HEK293 (cell line): ENCODE results near the gene KLF12.

ENCODE experiments used
- EGR2 ChIP-seq: fragments of 450-650 bp; formaldehyde crosslinking; IDR thresholded peaks from 2 replicates; pipeline ENCODE4 v1.5.1; 2016; ENCODE audit warnings: low read depth, missing biosample characterization, missing genetic modification characterization
- HIC1 ChIP-seq: fragments of 450-650 bp; formaldehyde crosslinking; IDR thresholded peaks from 2 replicates; pipeline ENCODE4 v1.5.1; 2016; ENCODE audit warnings: missing biosample characterization, missing genetic modification characterization
- KLF1 ChIP-seq: fragments of 450-650 bp; formaldehyde crosslinking; IDR thresholded peaks from 2 replicates; pipeline ENCODE4 v1.5.1; 2016; ENCODE audit warnings: missing biosample characterization, missing genetic modification characterization
- KLF16 ChIP-seq: fragments of 450-650 bp; formaldehyde crosslinking; IDR thresholded peaks from 2 replicates; pipeline ENCODE4 v1.5.1; 2017; ENCODE audit warnings: missing biosample characterization, missing genetic modification characterization
- KLF8 ChIP-seq: fragments of 450-650 bp; formaldehyde crosslinking; IDR thresholded peaks from 2 replicates; pipeline ENCODE4 v1.5.1; 2016; ENCODE audit warnings: missing biosample characterization, missing genetic modification characterization
- SCRT2 ChIP-seq: fragments of 450-650 bp; formaldehyde crosslinking; IDR thresholded peaks from 2 replicates; pipeline ENCODE4 v1.5.1; 2016; ENCODE audit warnings: missing biosample characterization, missing genetic modification characterization
- SP7 ChIP-seq: fragments of 450-650 bp; formaldehyde crosslinking; IDR thresholded peaks from 2 replicates; pipeline ENCODE4 v1.5.1; 2016; ENCODE audit warnings: missing biosample characterization, missing genetic modification characterization
- TCF7L2 ChIP-seq: IDR thresholded peaks from 2 replicates; pipeline ENCODE4 v1.6.1; 2011; ENCODE audit warnings: low read depth, mild to moderate bottlenecking, inconsistent platforms, low read length, moderate library complexity, borderline replicate concordance
- TRIM28 ChIP-seq: IDR thresholded peaks from 2 replicates; pipeline ENCODE4 v1.6.1; 2011; ENCODE audit warnings: low read length, control low read depth, borderline replicate concordance
- YY1 ChIP-seq: fragments of 450-650 bp; formaldehyde crosslinking; IDR thresholded peaks from 2 replicates; pipeline ENCODE4 v1.5.1; 2018; ENCODE audit warnings: missing biosample characterization, missing genetic modification characterization
- ZBTB1 ChIP-seq: fragments of 450-650 bp; formaldehyde crosslinking; IDR thresholded peaks from 2 replicates; pipeline ENCODE4 v1.5.1; 2016; ENCODE audit warnings: missing biosample characterization, missing genetic modification characterization
- ZBTB17 ChIP-seq: fragments of 450-650 bp; formaldehyde crosslinking; IDR thresholded peaks from 2 replicates; pipeline ENCODE4 v1.5.1; 2016; ENCODE audit warnings: missing biosample characterization, missing genetic modification characterization
- ZFHX2 ChIP-seq: fragments of 450-650 bp; formaldehyde crosslinking; conservative IDR thresholded peaks from 2 replicates; pipeline ENCODE4 v1.5.1; 2016; ENCODE audit warnings: missing biosample characterization, missing genetic modification characterization
- ZFP3 ChIP-seq: fragments of 450-650 bp; formaldehyde crosslinking; IDR thresholded peaks from 2 replicates; pipeline ENCODE4 v1.5.1; 2016; ENCODE audit warnings: low read depth, missing biosample characterization, missing genetic modification characterization
- ZNF132 ChIP-seq: fragments of 450-650 bp; formaldehyde crosslinking; IDR thresholded peaks from 2 replicates; pipeline ENCODE4 v1.5.1; 2017; ENCODE audit warnings: missing biosample characterization, missing genetic modification characterization, borderline replicate concordance
- ZNF2 ChIP-seq: fragments of 450-650 bp; formaldehyde crosslinking; IDR thresholded peaks from 2 replicates; pipeline ENCODE4 v1.5.1; 2016; ENCODE audit warnings: missing biosample characterization, missing genetic modification characterization
- ZNF202 ChIP-seq: fragments of 450-650 bp; formaldehyde crosslinking; IDR thresholded peaks from 2 replicates; pipeline ENCODE4 v1.5.1; 2016; ENCODE audit warnings: missing biosample characterization, missing genetic modification characterization, borderline replicate concordance
- ZNF335 ChIP-seq: fragments of 450-650 bp; formaldehyde crosslinking; conservative IDR thresholded peaks from 2 replicates; pipeline ENCODE4 v1.5.1; 2016; ENCODE audit warnings: missing biosample characterization, missing genetic modification characterization
- ZNF366 ChIP-seq: fragments of 450-650 bp; formaldehyde crosslinking; conservative IDR thresholded peaks from 2 replicates; pipeline ENCODE4 v1.5.1; 2016; ENCODE audit warnings: missing biosample characterization, missing genetic modification characterization
- ZNF501 ChIP-seq: fragments of 450-650 bp; formaldehyde crosslinking; IDR thresholded peaks from 2 replicates; pipeline ENCODE4 v1.5.1; 2016; ENCODE audit warnings: missing biosample characterization, missing genetic modification characterization
- ZNF596 ChIP-seq: fragments of 450-650 bp; IDR thresholded peaks from 2 replicates; pipeline ENCODE4 v1.5.0; 2018; ENCODE audit warnings: missing biosample characterization, mild to moderate bottlenecking, missing genetic modification characterization, moderate library complexity
- ZNF600 ChIP-seq: fragments of 450-650 bp; formaldehyde crosslinking; IDR thresholded peaks from 2 replicates; pipeline ENCODE4 v1.5.1; 2016; ENCODE audit warnings: missing biosample characterization, missing genetic modification characterization
- ZNF629 ChIP-seq: fragments of 450-650 bp; formaldehyde crosslinking; IDR thresholded peaks from 2 replicates; pipeline ENCODE4 v1.5.1; 2017; ENCODE audit warnings: missing biosample characterization, missing genetic modification characterization
- ZNF670 ChIP-seq: fragments of 450-650 bp; formaldehyde crosslinking; IDR thresholded peaks from 2 replicates; pipeline ENCODE4 v1.5.1; 2016; ENCODE audit warnings: missing biosample characterization, missing genetic modification characterization, low read depth
- ZNF830 ChIP-seq: fragments of 450-650 bp; IDR thresholded peaks from 2 replicates; pipeline ENCODE4 v1.5.0; 2018; ENCODE audit warnings: missing biosample characterization, missing genetic modification characterization, low read depth, mild to moderate bottlenecking, moderate library complexity
- ZNF837 ChIP-seq: fragments of 450-650 bp; formaldehyde crosslinking; IDR thresholded peaks from 2 replicates; pipeline ENCODE4 v1.5.1; 2016; ENCODE audit warnings: missing biosample characterization, missing genetic modification characterization
- TF ChIP-seq, protein P1 (sequence below): fragments of 450-650 bp; formaldehyde crosslinking; IDR thresholded peaks from 2 replicates; pipeline ENCODE4 v1.5.1; 2016; ENCODE audit warnings: missing biosample characterization, missing genetic modification characterization
- TF ChIP-seq, protein P2 (sequence below): fragments of 450-650 bp; formaldehyde crosslinking; conservative IDR thresholded peaks from 2 replicates; pipeline ENCODE4 v1.5.1; 2016; ENCODE audit warnings: low read depth, missing biosample characterization, missing genetic modification characterization
- TF ChIP-seq, protein P3 (sequence below): fragments of 450-650 bp; formaldehyde crosslinking; IDR thresholded peaks from 2 replicates; pipeline ENCODE4 v1.5.1; 2016; ENCODE audit warnings: missing biosample characterization, missing genetic modification characterization
- TF ChIP-seq, protein P4 (sequence below): fragments of 450-650 bp; formaldehyde crosslinking; IDR thresholded peaks from 2 replicates; pipeline ENCODE4 v1.5.1; 2017; ENCODE audit warnings: missing biosample characterization, missing genetic modification characterization

KLF12 gene

DNA sequence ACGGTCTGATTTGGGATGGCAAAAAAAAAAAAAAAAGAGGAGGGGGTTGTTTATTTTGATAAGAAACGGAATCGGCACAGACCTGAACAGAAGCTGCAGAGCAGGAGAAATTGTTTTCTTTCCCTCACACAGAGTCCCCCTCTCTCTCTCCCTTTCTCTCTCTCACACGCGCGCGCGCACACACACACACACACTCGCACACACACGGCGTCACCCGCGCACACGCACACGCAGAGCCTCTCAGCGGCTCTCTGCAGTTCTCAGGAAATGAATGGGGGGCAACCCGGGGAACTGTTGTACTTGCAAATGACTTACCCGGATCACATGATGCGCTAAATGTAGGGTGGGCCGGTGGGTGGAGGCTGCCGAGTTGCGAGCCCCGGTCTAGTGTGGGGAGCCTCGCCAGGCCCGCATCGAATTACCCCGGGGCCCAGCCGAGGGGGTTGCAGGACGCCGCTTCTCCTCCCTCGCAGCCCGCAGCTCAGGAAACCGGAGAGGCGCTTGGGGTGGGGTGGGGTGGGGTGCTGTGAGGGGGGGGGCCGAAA is 475 bp downstream of the KLF12 start (continued):
- peak; percentile 73 for TF ChIP-seq SCRT2 (tag by site-specific recombination)
- peak; percentile 69; the same call in 1 of the 2 replicates for TF ChIP-seq ZNF596 (tag by site-specific recombination)
- peak; percentile 55; the same call in 1 of the 2 replicates for TF ChIP-seq TRIM28
- no peak for TF ChIP-seq ZNF670 (tag by site-specific recombination)
- peak; percentile 78 for TF ChIP-seq ZNF501 (tag by site-specific recombination)
- TF ChIP-seq ZNF837 (tag by site-specific recombination): no peak
- TF ChIP-seq ZBTB17 (tag by site-specific recombination): peak; percentile 90
- TF ChIP-seq ZNF830 (tag by site-specific recombination): no peak
- peak; percentile 55; the same call in 1 of the 2 replicates for TF ChIP-seq ZNF629 (tag by site-specific recombination)
- TF ChIP-seq KLF1 (tag by site-specific recombination): peak; percentile 76; the same call in 1 of the 2 replicates
- peak; percentile 66; the same call in 1 of the 2 replicates for TF ChIP-seq ZNF366 (tag by site-specific recombination)
- peak; percentile 55; the same call in 1 of the 2 replicates for TF ChIP-seq HIC1 (tag by site-specific recombination)
- TF ChIP-seq KLF16 (tag by site-specific recombination): peak; percentile 63
- peak; percentile 90 for TF ChIP-seq SP7 (tag by site-specific recombination)
- TF ChIP-seq YY1 (tag by site-specific recombination): no peak
- TF ChIP-seq EGR2: peak; percentile 48
- TF ChIP-seq, protein P1, sequence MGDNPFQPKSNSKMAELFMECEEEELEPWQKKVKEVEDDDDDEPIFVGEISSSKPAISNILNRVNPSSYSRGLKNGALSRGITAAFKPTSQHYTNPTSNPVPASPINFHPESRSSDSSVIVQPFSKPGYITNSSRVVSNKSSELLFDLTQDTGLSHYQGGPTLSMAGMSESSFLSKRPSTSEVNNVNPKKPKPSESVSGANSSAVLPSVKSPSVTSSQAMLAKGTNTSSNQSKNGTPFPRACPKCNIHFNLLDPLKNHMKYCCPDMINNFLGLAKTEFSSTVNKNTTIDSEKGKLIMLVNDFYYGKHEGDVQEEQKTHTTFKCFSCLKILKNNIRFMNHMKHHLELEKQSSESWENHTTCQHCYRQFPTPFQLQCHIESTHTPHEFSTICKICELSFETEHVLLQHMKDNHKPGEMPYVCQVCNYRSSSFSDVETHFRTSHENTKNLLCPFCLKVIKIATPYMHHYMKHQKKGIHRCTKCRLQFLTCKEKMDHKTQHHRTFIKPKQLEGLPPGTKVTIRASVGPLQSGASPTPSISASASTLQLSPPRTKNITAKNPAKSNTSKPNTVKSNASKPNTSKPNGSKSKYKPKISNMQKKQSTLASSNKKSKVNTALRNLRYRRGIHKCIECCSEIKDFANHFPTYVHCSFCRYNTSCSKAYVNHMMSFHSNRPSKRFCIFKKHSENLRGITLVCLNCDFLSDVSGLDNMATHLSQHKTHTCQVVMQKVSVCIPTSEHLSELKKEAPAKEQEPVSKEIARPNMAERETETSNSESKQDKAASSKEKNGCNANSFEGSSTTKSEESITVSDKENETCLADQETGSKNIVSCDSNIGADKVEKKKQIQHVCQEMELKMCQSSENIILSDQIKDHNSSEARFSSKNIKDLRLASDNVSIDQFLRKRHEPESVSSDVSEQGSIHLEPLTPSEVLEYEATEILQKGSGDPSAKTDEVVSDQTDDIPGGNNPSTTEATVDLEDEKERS (tag by site-specific recombination): no peak
- no peak for TF ChIP-seq ZFP3
- peak; percentile 24; the same call in 1 of the 2 replicates for TF ChIP-seq KLF8 (tag by site-specific recombination)
- peak; percentile 42; the same call in 1 of the 2 replicates for TF ChIP-seq ZNF2 (tag by site-specific recombination)
- no peak for TF ChIP-seq ZNF202 (tag by site-specific recombination)
- TF ChIP-seq, protein P2, sequence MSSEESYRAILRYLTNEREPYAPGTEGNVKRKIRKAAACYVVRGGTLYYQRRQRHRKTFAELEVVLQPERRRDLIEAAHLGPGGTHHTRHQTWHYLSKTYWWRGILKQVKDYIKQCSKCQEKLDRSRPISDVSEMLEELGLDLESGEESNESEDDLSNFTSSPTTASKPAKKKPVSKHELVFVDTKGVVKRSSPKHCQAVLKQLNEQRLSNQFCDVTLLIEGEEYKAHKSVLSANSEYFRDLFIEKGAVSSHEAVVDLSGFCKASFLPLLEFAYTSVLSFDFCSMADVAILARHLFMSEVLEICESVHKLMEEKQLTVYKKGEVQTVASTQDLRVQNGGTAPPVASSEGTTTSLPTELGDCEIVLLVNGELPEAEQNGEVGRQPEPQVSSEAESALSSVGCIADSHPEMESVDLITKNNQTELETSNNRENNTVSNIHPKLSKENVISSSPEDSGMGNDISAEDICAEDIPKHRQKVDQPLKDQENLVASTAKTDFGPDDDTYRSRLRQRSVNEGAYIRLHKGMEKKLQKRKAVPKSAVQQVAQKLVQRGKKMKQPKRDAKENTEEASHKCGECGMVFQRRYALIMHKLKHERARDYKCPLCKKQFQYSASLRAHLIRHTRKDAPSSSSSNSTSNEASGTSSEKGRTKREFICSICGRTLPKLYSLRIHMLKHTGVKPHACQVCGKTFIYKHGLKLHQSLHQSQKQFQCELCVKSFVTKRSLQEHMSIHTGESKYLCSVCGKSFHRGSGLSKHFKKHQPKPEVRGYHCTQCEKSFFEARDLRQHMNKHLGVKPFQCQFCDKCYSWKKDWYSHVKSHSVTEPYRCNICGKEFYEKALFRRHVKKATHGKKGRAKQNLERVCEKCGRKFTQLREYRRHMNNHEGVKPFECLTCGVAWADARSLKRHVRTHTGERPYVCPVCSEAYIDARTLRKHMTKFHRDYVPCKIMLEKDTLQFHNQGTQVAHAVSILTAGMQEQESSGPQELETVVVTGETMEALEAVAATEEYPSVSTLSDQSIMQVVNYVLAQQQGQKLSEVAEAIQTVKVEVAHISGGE (tag by site-specific recombination): peak; percentile 34; the same call in 1 of the 2 replicates
- TF ChIP-seq, protein P3, sequence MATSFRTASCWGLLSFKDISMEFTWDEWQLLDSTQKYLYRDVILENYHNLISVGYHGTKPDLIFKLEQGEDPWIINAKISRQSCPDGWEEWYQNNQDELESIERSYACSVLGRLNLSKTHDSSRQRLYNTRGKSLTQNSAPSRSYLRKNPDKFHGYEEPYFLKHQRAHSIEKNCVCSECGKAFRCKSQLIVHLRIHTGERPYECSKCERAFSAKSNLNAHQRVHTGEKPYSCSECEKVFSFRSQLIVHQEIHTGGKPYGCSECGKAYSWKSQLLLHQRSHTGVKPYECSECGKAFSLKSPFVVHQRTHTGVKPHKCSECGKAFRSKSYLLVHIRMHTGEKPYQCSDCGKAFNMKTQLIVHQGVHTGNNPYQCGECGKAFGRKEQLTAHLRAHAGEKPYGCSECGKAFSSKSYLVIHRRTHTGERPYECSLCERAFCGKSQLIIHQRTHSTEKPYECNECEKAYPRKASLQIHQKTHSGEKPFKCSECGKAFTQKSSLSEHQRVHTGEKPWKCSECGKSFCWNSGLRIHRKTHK (tag by site-specific recombination): no peak
- TF ChIP-seq ZNF600 (tag by site-specific recombination): no peak
- peak; percentile 60; the same call in 1 of the 2 replicates for TF ChIP-seq TCF7L2
- TF ChIP-seq, protein P4, sequence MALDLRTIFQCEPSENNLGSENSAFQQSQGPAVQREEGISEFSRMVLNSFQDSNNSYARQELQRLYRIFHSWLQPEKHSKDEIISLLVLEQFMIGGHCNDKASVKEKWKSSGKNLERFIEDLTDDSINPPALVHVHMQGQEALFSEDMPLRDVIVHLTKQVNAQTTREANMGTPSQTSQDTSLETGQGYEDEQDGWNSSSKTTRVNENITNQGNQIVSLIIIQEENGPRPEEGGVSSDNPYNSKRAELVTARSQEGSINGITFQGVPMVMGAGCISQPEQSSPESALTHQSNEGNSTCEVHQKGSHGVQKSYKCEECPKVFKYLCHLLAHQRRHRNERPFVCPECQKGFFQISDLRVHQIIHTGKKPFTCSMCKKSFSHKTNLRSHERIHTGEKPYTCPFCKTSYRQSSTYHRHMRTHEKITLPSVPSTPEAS (tag by site-specific recombination): peak; percentile 94
- no peak for TF ChIP-seq ZBTB1
- peak; percentile 72 for TF ChIP-seq ZFHX2
- peak; percentile 62 for TF ChIP-seq ZNF335 (tag by site-specific recombination)
- no peak for TF ChIP-seq ZNF132 (tag by site-specific recombination)
